Endometrium (tissue), 2 donors: ENCODE data around the gene L3MBTL2.

Experiments
- FAIRE-seq: peaks from 2 replicates; lab custom pipeline; 2012; peaks lifted over from hg19 to GRCh38; lab: Jason Lieb, UNC
- donor health status: control.
- donor health status: control.

The L3MBTL2 gene

DNA sequence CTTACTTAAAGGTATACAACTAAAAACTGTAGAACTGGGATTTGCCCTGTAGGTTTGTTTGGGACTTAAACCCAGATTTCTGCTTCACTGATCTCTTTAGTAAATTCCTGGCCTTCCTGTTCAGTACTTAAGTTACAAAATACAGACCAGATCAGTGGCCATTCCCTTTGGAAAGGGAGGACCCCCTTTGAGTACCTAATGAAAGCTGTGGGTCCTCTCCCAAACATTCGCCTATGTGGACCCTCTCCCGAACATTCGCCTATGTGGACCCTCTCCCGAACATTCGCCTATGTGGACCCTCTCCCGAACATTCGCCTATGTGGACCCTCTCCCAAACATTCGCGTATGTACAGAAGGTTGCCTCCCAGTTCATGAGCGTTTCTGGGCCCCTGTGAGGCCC lies 10.3 kb downstream of the L3MBTL2 start:
- no peak for FAIRE-seq

DNA sequence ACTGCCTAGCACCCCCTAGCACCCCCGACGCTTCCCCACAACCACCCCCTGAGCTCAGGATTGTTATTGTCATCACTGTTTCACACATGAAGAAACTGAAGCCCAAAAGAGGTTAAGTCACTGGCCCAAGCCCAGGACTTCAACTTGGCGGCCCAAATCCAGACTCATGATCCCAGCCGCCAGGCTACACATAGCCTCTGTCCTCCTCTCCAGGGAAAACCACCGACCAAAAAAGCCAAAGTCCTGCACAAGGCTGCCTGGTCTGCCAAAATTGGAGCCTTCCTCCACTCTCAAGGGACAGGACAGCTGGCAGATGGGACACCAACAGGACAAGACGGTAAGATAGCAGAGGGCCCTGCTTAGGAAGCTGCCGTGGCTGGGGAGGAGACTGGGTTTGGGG lies 10.8 kb downstream of the L3MBTL2 start:
- FAIRE-seq, result no peak

DNA sequence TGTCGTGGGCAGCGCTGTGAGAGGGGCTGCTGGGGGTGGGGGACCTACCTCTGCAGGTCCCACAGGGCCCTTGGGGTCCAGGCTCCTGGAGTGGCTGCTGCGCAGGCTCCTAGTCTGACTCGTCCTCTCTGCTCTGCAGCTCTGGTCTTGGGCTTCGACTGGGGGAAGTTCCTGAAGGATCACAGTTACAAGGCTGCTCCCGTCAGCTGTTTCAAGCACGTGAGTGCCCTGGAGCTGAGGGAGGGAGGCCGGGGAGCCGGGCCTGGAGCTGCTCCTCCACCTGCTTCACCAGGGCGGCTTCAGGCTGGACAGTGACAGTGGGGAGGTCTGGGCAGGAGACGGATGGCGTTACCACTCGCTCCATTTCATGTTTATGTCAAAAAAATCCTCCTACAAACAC lies 11.9 kb downstream of the L3MBTL2 start:
- no peak for FAIRE-seq

DNA sequence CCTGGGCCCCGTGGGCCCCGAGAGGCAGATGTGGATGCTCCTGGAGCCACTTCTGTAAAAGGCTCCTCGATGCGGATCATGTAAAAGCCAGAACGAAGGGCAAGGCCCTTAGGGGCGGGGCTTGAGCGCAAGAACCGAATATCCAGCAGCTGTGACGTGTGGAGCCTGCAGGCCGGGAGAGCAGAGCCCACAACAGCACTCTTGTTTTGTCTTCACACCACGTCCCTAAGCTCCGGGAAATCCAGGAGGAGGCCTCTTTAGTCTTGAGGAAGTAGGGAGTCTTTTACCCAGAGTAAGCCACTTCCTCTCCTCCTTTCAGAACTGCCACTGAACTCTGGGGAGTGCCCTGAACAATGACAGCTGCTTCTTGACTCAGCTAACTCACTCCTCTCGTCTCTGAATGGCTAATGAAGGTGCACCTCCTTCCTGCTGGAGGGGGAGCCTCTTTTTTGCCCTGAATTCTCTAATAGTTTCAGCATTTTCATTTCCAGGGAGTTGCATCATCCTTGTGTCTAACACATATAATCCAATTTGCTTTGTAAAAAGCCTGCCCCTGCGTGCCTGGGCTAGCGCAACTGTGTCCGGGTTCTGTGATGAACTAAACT lies 12.5 kb downstream of the L3MBTL2 start:
- FAIRE-seq, result no peak

DNA sequence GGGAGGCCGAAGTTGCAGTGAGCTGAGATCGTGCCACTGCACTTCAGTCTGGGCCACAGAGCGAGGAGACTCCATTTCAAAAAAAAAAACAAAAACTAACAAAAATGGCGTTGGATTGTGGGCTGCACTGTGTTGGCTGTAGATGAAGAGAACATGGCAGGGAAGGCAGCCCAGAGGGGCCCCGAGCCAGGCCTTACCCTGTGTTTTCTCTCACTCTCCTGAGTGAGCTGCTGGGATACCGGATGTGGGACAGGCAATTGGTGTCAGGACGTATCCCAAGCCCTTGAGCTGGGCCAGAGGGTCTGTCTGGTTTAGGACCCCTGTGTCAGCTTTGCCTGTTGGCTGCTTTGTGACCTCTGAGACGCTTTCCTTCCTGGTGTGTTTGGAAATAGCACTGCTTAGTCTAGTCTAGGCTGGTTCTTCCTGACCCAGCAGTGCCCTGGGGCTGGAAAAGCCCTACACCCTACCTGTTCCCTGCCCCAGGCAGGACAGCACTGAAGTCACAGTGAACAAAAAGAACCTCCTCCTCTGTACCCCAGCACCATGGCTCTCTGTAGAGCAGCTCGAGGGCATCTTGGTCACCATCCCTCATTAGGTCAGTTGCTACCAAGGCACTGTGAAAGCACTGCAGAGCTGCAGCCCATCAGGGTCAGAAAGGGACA lies 17.9 kb downstream of the L3MBTL2 start:
- no peak for FAIRE-seq

DNA sequence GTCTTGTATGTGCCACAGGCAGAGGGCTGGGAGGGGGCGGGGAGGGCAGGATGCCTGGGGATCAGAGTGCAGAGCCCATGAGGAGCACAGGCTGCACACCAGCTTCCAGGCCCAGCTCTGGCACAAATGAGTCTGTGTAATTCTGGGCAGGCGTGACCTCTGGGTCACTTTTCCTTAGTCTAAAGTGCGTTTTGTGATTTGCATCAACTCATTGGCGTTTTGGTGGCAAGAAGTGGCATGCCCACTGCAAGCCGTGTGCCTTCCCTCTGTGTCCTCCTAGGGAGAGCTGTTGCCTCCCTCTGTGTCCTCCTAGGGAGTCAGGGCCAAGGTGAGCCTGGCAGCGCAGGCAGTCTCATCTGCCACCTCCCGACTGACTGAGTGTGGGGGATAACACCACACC lies 18.4 kb downstream of the L3MBTL2 start:
- FAIRE-seq, result no peak

DNA sequence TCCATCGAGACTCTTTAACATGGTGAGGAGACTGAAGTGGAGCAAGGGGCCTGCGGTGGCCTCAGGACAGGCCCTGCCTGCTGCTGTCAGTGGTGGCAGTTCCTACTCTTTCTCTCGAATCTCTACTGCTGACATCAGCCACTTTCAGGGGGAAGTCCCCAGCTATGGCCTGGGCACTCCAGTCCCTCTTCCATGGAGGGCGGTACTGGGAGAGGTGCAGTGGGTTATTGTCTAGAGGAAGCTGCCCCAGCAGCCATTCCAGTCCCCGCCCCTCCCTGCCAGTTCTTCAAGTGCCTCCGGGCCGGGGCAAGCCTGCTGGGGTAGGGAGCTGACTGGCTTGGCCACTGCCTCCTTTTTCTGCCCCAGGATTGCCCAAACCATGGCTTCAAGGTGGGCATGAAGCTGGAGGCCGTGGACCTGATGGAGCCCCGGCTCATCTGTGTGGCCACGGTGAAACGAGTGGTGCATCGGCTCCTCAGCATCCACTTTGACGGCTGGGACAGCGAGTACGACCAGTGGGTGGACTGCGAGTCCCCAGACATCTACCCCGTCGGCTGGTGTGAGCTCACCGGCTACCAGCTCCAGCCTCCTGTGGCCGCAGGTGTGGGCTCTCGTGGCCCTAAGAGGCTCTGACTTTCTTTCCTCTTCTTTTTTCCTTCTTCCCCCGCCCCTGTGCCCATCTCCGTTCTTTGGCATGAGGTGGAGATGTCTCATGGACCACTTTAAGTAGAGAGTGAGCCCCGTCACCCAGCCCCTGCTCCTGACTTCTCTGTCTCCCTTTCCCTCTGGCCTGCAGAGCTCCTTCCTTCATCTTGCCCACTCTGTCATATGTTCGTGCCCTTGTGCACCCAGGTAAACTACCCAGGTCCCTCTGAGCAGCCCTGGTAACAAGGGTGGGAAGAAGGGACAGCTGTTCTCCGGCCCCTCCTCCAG lies 21.9 kb downstream of the L3MBTL2 start:
- FAIRE-seq, result no peak

DNA sequence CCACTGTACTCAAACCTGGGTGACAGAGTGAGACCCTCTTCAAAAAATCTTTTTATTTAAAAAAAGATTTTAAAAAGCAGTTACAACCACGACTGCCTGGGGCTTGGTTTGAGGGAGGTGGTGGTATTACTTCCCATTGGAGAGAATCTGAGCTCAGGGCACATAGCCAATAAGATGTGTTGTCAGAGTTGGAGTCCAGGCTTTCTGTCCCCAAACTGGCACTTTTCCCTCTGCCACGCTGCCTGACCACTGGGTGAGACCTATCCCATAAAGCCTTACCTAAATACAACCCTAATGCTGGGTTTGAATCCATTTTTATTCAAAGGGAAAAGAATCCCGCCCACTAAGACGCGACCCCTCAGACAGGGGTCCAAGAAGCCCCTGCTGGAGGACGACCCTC lies 24.1 kb downstream of the L3MBTL2 start:
- FAIRE-seq, result no peak

DNA sequence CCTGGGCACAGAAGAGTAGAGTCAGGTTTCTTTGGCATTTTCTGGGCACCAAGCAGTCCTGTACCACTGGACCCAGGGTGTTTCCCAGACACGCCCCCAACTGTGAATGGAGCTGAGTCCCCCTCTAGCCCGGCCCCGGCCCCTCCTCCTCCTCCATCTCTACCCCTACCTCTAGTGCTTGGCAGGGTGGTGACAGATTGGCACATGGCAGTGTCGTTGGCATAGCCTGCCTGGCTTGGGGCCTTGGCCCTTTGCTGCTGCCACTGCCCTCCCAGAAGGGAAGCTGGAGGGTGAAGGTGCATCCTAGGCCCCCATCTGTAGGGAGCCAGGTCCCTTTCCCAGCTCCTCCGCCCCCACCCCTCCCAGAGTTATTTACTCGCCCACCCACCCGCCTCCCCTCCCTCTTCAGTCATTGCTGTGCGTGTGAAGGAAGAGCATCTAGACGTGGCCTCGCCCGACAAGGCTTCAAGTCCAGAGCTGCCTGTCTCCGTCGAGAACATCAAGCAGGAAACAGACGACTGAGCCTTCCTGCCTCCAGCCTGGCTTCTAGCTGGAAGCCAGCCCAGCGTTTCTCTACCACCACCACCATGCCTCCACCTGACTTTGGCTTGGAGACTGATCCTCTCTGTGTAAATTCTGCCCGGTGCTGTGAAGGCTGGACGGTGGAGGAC lies 24.8 kb downstream of the L3MBTL2 start:
- no peak for FAIRE-seq

DNA sequence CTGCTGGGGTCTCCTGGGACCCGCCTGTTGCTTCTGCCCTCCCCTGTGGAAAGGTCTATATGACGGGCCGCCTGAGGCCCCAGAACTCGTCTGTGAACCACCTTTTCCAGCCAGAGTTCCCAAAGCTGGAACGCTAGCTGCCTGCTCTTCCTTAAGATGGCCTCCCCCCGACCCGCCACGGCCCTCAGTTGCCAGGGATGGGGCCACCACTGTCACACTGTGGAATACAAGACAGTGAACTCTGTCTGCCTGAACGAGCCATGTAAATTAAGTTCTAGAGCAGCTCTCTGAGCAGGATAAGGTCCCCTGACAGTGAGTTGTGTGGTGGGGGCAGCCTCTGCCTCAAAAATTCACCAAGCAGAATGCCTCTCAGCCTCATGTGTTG lies 25.3 kb downstream of the L3MBTL2 start:
- no peak for FAIRE-seq

DNA sequence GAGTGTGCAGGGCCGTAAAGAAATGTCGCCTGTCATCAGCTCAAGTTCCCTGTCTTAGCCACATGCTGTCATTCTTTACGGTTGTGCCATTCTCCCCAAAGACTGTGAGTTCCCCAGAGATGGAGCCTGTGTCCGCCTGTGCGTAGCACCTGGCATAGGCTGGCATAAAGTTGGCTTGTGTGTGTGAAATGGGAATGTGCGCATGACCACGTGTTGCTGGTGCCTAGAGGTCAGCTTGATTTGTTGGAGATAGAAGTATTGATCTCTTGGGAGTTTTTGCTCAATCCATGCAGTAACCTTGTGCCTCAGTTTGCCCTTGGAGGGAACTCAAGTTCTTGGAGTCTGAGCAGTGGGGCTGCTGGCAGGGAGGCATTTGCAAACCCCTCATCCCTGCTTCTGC lies 26.3 kb downstream of the L3MBTL2 start:
- FAIRE-seq, result no peak

DNA sequence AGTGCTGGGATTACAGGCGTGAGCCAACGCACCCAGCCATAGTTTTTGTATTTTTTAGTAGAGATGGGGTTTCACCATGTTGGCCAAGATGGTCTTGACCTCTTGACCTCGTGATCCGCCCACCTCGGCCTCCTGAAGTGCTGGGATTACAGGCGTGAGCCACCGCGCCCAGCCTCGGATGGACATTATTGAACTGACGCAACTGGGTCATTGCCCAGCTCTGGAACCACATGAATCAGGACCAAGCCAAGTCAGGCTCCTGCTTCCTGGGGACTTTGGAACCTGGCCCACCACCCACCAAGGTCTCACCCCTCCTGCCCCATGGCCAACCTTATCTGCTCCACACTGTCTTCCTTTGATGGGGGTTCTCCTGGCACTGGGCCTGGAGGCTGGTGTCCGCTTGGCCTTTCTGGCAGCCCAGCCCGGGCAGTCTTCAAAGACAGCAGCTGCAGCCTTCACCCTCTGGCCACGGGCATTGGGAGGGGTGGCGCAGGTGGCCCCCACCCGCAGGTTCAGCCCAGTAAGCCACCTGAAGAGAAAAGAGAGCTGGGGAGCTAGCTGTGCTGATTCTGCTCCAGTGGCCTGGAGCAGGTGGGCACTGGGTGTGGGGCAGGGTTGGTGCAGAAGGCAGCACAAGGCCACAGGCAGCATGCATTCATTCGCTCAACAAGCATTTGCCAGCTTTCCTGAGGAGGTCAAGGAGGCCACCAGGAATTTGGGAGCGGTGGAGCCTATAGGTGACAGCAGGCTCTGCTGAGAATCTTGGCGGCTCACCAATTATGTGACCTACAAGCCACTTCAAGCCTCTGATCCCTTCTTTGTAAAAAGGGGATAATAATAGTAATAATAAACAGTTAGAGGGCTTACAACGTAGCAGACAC lies 29.9 kb downstream of the L3MBTL2 start:
- no peak for FAIRE-seq

DNA sequence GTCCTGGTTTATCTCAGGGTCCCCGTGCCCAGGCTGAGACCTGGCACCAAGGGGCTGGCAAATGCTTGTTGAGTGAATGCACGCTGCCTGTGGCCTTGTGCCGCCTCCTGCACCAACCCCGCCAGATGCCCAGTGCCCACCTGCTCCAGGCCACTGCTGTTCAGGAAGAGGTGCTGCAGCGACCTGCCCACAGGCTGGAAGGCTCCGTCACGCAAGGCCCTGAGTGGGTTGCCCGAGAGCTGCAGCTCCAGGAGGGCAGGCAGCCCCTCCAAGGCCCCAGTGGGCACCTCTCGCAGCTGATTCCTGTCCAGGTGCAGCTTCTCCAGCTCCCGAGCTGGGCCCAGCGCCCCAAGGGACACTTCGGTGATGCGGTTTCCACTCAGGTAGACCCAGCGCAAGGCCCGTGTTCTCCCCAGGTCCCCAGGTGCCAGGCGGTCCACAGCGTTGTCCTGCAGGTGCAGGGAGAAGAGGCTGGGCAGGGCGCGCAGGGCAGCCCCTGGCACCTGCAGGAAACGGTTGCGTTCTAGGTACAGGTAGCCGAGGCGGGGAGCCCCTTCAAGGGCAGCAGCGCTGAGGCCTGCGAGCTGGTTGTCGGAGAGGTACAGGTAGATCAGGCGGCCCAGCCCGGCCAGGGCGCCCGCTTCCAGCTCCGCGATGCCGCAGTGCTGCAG lies 32.1 kb downstream of the L3MBTL2 start:
- FAIRE-seq, result no peak

DNA sequence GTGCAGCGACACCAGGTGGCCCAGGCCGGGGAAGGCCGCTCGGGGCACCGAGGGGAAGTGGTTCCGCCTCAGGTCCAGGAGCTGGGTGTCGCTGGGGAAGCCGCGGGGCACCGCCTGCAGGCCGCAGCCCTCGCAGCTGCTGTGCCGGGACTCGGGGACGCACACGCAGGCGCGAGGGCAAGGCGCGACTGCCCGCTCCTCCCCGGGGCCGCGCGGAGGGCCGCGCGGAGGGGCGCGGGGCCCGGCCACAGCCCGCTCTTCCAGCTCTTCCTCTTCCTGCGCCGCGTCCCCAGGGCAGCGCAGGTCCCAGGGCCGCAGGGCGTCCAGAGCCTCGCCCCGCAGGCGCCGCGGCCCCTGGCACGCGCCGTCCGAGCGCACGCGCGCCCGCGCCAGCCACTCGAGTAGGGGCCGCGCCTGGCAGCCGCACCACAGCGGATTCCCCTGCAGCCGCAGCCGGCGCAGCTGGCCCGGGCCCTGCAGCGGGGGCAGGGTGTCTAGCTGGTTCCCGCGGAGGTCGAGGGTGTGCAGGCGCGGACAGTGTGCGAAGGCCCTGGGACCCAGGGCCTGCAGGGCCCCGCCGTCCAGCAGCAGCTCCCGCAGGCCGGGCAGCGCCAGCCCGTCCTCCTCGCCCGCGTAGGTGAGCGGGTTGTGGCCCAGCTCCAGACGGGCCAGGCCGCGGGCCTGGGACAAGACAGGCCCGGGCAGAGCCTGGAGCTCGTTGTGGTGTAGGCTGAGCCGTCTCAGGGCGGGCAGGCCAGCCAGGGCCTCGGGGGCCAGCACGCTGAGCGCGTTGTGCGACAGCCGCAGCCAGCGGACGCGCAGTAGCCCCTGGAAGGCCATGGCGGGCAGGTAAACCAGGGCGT lies 32.8 kb downstream of the L3MBTL2 start:
- no peak for FAIRE-seq

DNA sequence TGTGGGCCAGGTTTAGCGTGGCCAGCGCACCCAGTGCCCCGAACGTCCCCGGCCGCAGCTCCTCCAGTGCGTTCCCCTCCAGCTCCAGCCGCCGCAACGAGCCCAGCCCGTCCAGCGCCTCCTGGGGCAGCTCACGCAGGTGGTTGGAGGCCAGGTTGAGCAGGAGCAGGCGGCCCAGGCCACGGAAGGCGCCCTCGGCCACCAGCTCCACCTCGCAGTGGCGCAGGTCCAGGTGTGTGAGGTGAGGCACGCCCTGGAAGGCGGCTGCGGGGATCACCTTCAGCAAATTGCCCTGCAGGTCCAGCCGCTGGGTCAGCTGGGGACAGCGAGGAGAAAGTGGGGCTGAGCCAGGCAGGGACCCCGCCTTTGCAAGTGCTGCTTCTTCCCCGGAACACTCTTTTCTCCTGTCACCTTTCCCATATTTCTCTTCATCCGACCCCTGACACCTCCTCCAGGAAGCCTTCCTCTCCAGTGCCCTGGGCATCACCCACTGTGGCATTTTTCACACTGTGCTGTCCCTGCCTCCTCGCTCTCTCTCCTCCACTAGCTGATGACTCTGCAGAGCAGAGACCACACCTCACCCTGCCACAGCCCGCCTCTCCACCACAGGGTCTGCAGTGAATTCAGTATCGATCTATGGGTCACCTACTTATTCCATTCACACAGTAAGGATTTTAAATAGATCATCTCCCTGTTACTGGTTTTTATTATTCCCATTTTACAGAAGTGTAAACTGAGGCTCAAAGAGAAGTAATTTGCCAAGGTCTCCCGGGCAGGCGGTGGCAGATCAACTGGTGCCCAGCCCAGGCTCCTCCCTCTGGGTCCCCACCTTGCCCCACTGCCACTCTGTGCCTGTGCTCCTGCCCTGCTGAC lies 33.7 kb downstream of the L3MBTL2 start:
- no peak for FAIRE-seq

DNA sequence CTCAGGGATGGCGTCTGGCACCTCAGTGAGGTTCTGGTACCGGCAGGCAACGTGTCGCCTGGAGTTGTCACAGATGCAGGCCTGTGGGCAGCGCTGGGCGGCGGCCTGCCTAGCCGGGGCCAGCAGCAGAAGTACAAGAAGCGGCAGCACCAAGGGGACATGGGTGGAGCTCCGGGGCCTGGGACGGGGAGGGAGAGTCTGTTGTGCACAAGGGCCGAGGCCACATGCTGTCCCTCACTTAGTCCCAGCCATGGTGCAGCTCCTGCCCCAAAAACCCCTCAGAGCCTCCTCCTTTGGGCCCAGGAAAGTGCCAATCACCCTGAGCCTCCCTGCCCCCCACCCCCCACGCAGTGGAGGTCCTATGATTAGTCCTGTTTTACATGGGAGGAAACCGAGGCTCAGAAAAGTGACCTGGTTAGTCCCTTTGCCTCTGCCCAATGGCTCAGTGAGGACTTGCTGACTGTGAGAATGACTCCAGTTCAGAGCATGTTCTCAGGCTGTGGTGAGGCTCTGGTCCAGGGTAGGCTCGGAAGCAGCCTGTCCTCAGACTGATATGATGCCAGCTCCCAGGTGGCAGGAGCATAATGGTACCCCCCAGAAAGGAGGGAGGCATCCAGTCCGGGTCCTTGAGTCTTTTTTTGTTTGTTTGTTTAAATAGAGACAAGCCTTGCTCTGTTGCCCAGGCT lies 34.5 kb downstream of the L3MBTL2 start:
- no peak for FAIRE-seq

DNA sequence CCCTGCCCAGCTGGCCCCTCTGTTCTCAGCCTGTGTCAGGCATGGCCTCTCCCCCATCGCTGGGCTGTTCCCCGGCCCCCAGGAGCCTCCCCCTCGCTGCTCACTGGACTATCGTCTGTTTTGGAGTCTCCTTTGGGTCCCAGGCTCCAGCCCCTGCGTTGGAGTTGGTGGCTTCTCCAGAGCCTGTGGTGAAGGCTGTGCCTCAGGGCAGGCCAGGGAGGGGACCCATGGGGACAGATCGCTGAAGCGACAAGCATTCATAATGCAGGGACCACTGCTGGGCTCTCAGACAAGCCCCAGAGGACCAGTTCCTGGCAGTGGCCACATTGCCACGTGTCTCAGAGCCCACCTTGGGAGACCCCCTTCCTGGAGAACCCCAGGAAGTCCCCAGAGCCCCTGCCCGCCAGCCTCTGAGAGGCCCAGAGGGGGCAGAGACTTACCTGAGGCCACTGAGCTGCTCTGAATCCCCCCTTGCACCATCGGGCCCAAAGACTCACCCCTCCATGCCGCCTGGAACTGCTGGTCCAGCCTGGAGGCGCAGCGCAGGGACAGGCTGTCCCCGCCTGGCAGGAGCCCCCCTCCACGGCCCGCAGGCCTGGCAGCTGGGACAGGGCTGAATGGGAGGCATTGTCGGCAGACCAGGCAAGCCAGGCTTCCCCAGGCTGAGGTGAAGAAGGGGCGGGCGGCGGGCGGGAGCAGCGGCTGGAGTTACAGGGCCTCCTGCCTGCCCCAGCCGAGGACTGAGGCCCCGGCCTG lies 35.4 kb downstream of the L3MBTL2 start, which contains the start of gene CHADL:
Gene CHADL (minus strand): TSS at position 555 of the 756 bp plus-strand sequence. CDS start 50 bp downstream, at position 505.
- no peak for FAIRE-seq
